GM19238 (cell line): ENCODE data around the gene CAMK1D.
A peak's percentile ranks its signal among the peaks of the same experiment; 100 is the strongest.

Source experiments
- DNase-seq: peaks from one replicate; pipeline ENCODE4 v3.0.0; 2011; ENCODE audit warnings: low spot score; ENCODE audit not compliant: insufficient read length

Gene CAMK1D

DNA sequence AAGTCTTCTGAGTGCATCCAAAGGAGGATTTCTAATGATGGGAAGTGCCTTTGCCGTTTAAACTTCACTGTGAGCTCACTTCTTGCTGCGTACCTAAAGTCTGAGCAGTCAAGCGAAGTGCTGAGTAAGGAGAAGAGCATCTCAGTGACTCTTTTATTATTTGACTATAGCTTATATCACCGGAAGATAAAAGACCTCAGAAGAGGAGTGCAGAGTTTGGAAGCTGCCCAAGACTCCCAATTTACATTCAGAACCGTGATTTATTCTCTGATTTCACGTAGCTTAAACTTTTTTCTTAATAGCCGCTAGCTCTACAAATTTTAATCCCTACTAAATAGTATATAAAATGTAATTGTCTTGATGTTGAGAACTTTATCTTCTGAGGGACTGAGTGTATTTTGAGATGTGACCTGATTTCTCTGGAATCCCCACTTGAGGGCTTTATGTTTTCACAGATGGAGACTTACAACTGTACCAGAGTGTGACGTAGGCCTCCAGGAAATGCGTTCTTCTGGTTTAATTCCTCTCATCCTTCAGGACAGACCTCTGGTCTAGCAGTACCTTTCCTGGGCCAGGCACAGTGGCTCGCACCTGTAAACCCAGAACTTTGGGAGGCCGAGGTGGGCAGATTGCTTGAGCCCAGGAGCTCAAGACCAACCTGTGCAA, 51.1 kb downstream of the CAMK1D start:
- no peak for DNase-seq

DNA sequence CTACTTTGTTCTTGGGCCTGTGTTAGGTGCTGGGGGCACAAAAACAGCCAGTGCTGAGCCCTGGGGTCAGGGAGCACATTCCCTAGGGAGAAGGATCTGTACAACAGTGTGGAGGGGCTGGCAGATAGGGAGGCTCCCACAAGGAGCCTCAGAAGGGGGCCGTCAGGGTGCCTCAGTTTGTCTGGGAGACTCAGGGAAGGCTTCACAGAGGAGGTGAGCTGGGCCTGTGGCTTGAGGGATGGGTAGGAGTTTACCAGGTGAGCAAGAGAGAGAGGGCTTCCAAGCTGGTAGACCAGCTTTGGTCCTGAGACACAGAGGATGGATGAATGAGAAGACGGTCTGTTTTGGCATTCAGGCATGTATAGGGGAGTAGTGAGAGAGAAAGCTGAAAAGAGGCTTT, 52.1 kb downstream of the CAMK1D start:
- DNase-seq: no peak

DNA sequence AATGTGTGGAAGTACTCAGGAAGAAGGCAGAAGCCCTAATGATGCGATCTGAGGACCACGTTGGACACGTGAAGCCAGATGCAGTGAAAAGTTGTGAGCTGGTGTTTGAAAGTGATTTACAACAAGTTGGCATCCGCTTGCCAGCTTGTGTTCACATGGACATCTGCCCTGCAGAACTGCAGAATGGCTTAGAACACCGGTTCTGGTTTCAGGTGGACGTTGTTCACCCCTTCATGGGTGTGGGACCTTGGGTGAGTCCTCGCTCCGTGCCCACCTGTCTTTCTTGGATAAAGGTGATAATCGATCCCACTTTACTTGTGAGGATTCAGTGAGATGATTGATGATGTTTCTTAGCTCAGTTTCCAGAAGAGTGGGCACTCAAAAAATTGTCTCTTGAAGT, 53.8 kb downstream of the CAMK1D start:
- no peak for DNase-seq

DNA sequence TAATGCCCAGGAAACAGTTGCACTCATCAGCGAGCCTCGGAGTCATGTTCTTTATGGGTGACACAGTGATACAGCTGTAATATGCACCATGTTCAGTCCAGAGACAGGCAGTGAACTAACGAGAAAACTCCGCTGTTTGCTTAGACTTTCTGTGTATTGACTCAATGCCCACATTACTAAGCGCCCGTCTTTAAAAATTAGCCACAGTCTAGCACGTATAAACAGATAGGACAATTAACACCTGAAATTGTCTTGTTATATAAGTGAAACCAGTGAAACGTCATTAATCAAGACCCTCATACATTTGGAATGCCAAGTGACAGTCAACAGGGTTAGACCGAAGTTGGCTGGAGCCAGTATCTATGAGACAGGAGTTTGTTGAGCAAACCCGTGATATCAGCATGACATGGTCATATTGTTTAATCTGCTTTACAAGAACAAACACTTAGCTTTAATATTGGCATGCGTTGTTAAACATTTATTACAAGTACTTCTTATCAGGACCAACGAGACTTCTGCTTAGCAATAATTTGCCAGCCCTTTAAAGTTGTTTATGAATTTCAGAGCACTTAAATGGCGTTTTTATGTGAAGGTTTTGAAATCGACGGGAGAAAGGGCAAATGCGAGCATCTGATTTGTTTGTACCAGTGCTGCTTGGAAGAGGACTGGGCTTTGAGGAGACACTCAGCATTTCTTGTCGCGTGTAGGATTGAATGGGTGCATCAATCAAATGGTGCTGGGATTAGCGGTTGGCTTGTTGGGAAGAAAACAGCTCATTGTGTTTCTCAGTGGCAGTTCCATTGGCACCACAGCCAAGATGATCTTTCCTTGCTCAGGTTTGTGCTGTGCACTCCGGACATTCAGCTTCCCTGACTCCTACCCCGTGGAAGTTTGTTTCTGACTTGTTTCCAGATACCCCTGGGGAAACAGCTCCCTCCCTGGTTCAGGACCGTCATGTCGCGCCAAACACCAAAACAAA, 56.3 kb downstream of the CAMK1D start:
- DNase-seq: no peak

DNA sequence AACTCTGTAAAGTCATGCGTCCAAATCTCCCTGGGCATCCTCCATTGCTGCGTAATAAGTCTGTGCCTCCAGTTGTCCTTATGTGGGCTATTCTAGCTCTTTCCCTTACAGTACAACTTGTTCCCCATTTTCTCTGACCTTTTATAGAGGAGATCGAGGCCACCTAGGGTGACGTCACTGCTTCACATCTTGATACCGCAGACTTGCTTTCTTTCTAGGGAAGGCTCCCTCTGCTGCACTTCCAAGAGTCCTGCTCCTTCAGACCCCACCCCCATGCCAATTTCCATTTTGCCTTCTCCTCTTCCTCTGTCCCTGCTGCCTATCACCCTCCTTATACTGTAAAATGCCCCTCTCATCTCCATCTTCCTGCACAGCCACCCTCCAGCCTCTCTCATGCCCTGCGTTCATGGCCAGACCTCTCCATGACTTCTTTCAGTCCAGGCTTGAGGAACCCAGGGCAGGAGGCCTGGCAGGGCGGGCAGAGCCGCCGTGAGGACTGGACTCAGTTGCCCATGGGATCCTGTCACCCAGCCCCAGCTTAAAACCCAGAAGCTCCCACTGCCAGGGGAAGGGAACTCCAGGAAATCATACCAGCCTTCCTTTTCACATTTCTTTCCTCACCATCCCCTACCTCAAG, 57.5 kb downstream of the CAMK1D start:
- DNase-seq: no peak

DNA sequence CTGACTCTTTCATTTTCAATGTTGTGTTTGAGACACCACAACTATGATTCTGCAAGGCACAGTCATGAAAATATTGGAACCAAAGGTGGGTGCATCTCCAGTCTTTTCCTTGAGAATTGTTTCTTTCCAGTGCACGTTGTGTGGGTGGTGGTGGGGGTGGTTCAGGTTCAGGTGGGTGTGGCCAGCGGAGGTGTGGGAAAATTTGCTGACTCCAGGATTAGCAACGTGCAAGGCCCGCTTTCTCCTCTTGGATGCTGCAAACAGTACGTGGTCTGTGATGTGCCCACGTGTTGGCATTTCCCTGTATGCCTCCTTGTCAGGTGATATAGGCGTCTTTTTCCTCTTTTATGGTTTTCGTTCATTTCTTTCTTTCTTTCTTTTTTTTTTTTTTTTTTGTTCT, 59.1 kb downstream of the CAMK1D start:
- DNase-seq: no peak

DNA sequence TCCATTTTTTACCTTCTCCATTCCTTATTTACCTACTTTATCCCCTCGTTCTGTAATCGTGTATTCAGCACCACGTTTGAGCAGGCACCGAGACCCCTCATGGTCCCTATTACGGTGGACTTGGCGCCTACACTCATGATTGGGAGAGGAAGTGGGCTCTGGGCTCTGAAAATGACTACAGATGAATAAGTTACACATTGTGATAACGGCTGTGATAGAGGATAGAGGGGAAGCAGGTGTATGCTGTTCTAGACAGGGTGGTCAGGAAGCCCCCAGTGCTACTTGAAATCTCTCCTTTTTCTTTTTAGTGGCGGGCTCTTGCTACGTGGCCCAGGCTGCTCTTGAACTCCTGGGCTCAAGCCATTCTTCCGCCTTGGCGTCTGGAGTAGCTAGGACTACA, 59.8 kb downstream of the CAMK1D start:
- no peak for DNase-seq

DNA sequence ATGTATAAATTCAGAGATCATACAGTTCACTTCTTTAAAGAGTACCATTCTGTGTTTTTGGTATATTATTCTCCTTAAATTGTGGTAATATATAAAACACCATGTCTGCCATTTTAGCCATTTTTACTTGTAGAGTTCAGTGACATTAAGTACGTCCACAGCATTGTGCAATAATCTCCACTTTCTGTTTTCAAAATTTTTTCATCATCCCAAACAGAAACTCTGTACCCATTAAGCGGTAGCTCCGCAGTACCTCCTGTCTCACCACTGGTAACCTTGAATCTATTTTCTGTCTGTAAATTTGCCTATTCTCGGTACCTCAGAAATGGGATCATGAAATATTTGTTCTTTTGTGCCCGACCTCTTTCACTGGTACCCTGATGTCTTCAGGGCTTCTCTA, 60.3 kb downstream of the CAMK1D start:
- DNase-seq: no peak

DNA sequence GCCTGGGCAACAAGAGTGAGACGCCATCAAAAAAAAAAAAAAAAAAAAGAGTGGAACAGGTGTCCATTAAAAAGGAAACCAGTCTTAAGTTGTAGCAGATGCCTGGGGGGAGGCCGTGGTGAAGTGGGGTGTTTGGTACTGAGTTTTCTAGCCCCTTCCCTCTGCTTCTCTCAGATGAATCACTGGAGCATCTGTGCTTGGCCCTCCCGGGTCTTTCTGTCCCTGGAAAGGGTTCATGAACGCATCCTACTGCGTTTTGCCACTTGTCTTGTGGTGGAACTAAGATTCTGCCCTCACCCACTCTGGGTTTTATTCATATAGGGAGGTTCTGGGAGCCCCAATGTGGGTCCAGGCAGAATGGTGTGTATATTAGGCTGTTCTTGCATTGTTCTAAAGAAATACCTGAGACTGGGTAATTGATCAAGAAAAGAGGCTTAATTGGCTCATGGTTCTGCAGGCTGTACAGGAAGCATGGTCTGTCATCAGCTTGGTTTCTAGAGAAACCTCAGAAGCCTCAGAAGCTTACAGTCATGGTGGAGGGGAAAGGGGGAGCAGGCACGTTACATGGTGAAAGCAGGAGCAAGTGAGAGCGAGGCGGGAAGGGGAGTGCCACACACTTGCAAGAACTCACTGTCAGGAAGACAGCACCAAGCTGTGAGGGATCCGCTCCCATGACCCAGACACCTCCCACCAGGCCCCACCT, 63.5 kb downstream of the CAMK1D start:
- no peak for DNase-seq

DNA sequence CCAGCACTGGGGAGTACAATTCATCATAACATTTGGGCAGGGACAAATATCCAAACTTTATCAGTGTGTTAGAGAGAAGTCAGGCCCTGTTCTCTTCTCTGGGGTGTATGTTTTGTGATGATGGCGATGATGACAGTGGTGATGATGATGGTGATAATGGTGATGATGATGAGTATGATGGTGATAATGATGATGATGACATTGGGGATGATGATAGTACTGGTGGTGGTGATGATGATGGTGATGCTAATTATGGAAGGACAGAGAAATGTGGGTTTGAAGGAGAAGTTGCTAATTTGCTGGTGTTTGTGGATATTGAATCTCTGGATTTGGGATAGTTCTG, 64.0 kb downstream of the CAMK1D start:
- DNase-seq: no peak

DNA sequence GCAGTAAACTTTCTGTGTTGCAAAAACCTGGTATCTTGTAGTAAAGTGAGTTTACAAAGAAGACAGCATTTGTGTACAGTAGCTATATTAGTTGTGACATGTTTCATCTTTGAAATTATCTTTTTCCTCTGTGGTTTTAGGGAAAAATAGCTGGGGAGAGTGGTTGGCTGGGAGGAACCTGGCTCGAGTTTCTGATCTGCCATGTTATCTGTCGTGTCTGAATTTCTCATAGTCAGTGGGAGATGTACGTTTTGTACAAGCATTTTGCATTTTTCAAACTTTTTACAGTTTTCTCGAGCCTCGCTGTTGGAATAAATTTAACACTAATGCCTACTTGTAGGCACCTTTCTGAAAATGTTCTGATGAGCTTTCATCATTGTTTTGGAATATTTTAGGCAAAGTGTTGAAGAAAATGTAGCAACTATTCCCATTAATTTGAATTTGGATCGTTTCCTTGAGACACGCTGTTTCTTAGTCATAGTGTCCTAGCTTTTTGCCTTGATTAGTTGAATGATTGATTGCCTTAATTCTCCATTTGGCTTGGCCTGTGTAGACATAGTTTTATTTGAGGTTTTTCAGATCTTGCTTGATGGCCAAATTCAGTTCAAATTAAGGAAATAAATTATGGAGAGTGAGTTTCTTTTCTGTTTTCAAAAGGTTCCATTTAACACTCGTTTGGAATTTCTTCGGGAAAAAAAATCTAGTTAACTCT, 65.1 kb downstream of the CAMK1D start:
- DNase-seq: no peak

DNA sequence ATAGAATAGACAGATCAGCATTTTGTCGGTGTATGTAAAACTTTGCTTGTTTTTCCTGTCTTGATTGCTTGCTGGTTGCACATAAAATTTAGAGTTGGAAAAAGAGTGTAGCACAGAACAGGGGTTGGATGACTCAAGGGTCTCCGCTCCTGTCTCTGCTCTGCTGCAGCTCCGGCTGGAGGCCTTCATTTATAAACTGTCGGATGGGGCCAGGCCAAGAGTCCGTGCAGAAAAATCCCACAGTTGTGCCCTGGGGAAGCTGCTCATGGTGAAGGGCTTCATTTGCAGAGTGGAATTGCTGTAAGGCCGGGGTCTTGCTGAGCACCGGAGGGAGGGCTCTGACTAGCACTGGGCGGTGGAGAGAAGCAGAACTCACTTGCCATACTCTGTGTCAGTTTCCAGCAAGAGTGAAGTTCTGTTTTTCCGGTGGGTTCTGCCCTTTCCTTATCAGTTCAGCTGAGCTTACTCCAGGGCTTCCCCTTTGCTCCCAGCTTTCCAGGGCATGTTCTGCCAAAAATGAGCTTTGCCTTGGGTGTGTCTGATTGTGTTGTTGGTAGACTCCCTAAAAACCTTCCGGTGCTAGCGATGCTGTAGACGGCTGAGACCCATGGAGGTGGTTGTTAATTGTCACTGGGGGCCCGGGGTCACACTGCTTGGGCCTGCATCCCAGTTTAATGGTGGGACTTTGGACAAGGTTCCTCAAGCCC, 67.2 kb downstream of the CAMK1D start:
- no peak for DNase-seq

DNA sequence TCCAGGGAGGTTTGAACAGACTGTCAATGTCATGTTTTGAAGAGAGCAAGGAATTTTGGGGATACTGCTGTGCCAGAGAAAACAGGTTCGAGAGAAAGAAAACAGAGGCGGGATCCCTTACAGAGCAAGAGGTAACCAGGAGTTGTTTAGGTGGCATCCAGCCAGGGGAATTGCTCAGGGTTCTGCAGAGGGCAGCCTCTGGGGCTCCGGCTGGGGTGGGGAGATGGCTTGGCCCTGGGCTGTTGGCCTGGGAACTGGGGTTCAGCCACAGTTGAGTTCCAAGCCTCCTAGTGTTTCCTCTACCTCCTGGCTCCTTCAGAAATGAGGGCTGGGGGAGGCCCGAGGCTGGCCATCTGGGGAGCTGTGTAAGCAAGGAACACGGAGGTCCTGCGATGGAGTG, 68.0 kb downstream of the CAMK1D start:
- no peak for DNase-seq

DNA sequence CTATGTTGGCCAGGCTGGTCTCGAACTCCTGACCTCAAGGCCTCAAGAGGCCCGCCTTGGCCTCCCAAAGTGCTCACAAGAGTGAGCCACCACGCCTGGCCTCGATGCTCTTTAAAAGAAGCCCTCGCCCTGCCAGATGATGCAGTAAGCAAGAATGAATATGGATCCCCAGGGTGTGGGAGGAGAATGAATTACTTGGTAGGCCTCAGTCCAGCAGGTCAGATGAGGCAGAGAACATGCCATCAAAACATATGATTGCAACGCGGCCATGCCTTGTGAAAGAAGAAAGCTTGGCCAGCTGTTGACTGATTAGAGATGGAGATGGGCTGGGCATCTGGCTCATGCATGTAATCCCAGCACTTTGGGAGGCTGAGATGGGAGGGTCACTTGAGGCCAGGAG, 68.7 kb downstream of the CAMK1D start:
- DNase-seq: no peak

DNA sequence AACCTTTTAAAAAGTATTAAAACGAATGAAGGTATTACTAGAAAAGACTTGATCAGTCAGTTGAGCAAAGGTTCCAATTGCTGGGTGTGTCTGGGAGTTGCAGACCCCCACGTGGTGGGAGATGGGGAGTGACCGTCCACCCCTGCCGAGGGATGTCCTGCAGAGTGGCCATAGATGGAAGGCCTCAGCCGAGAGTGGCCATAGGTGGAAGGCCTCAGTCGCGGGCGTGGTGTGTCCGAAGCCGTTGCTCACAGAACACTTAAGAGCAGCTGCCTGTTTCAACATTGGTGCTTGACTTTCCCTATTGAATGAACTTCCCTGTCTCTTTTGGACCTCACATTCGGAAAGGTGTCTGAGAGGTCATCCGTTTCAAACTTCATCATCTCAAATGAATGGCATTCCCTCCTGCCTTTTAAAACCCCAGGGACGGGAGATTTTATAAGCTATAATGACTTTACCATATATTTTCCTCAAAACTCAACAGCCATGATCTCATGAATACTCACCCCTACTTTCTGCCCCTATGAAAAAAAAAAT, 69.4 kb downstream of the CAMK1D start:
- no peak for DNase-seq

DNA sequence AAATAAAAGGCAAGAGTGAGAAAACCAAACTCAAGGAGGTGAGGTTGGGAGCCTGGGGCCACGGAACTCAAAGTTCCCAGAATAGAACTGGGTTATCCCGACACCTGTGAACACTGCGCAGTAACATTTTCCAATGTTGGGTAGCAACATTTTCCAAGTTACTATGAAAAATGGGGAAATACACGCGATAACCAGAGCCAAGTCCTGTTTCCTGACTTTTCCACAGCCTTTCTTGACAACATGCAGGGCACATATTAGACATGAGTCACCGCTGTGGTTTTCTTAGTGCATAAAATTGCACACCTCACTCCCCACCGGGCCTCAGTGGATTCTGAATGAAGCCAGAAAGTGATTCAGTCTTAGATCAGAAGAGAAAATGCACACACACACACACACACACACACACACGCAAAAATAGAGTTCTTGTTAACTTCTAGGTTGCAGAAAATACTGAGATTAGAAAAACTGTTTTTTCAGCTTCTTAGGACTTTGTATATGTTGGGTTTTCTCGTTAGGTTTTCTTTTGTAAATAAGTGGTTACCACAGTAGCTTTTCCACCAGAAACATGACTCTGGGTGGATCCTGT, 70.0 kb downstream of the CAMK1D start:
- DNase-seq: peak; percentile 19

DNA sequence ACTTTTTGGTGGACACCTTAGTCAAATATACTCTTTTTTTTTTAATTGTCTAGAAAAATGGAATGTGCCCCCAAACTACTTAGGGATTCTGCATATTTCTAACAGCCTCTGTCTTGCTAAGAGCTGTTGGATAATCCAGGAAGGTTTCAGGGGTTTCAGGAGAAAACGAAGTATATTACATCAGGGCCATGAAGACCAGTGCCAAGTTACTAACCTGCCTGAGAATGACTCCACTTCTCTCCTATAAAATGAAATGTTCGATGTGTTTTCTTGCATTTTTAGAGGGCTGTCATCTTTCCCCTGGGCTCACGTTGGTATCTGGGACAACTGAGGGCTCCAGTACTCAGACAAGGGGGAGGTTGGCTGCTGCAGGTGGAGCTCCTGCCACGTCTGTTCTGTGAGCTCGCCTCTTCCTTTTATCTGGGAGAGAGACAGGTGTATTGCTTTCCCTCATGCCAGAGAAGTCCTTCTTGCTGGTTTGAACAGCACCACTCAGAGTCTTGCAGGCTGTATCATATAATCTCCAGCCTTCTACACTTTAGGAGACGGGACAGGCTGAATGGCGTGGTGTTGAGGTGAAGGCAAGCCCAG, 71.3 kb downstream of the CAMK1D start:
- no peak for DNase-seq

DNA sequence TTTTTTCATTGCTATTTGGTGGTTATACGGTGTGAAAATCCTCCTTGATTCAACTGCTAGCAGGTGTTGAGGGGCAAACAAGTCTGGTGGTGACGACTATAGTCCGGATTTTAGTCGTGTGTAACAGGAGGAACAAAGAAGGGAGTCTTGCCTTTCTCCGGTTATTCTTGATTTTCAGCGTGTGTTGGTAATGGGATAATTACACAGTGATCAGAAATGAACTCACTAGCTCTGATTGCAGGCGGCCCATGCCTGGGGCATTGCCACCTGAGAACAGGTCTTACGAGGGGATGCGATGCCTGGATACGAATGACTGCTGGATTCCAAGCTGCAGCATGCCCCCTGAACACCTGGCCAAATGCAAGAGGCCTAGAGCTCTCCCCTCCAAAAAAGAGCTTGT, 72.8 kb downstream of the CAMK1D start:
- no peak for DNase-seq

DNA sequence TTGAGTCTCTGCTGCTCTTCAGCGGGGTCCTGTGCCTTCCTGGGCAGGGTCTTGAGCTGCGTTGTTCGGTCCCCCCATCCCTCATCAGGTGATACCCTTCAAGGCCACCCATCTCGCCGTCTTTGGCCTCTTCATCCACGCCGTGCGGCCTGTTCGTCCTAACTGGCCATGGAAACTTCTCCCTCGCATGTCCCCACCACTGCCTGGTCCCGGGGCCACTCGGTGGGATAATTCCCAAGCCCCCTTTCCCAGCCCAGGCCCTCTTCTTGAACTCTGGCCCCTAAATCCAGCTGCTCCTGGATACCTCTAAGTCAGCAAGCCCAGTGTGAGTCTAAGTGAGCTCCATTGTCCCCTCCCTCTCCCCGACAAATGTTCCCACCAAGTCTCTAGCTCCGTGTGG, 74.5 kb downstream of the CAMK1D start:
- no peak for DNase-seq

DNA sequence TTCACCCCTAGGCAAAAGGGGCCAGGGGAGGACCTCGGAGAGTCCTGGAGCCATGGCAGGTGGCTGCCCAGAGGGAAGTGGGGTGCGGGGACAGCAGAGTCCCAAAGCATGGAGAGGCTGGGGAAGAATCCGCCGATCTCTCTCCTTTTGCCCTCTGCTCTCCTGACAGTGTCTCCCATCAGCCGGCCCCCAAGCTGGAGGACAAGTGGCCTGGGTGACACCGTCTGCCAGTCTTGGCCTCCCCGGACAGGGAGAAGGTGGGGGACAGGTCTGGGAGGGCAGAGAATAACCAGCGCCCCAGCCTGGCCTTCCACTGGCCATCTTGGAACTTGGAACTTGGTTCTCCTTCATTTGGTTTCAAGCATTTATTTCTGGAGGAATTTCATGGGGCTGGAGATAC, 77.9 kb downstream of the CAMK1D start:
- no peak for DNase-seq
